ENCODE data around the gene KDM1B.
A peak's percentile ranks its signal among the peaks of the same experiment; 100 is the strongest.

KDM1B gene

DNA sequence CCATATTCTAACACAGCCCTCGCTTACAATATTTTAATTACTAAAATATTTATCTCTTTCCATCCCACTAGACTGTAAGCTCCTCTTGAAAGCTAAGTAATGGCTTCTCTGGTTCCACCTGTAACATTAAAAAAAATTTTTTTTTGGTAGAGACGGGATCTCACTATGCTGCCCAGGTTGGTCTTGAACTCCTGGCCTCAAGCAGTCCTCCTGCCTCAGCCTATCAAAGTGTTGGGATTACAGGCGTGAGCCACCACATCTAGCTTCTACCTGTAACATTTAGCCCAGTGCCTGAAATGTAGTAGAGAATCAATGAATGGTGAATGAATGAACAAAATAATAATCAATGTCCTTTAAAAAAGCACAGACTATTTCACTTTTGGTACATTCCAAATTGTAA is 80.3 kb downstream of the KDM1B start:
- no peak for DNase-seq

DNA sequence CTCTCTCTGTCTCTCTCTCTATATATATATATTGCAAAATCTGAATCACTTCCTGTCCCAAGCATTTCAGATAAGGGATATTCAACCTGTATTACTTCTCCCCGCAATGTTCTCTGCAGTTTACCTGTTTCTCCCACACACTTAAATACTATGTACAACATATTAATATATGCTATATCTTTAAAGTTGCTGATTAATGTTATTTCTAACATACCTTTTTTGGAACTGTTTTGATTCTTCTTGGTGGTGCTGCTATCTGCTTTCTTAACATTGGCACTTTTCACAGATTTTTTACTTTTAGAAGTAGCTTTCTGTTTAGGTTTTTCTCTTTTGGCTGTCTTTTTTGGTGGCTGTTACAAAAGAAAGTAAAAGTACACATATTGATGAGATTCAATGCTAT is 81.9 kb downstream of the KDM1B start:
- DNase-seq, result no peak

DNA sequence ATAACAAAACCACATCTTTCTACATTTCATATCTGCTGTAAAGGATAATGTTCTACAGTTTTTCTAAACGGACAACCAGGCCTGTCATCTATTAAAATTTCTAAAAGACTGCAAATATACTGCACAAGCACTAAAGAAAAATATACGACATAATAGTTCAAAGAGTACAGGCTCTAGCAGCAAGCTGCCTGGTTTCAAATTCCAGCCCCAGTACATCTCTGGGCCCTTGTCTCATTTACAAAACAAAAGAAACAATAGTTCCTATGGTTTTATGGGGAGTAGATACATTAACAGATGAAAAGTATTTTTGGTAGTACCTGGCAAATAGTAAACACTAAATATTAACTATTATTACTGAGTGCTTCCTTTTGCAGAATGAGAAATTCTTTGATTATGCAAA is 85.0 kb downstream of the KDM1B start:
- DNase-seq, result no peak

GRCh38 chr6:18241208-18242038 is 86.2 kb downstream of the KDM1B start:
- DNase-seq, result no peak

GRCh38 chr6:18242062-18242851 is 87.0 kb downstream of the KDM1B start:
- no peak for DNase-seq

GRCh38 chr6:18243302-18243893 is 88.2 kb downstream of the KDM1B start:
- no peak for DNase-seq

DNA sequence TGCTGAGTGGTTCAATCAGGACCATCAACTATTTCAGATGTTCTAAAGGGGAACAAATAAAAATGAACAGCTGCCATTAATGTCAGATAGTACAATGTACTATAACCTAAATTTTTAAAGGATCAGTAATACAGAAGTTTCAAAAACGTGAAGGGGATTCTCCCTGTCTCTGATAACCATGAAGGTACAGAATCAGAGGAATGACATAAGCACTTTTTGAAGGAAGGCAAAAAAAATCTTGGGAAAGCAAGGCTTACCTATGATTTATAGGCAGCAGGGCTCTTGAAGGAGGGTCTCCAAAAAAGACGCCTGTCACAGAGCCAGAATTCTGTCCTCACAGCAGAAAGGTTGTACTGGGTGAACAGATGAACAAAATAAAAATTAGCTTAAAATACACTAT is 89.0 kb downstream of the KDM1B start:
- DNase-seq, result no peak

DNA sequence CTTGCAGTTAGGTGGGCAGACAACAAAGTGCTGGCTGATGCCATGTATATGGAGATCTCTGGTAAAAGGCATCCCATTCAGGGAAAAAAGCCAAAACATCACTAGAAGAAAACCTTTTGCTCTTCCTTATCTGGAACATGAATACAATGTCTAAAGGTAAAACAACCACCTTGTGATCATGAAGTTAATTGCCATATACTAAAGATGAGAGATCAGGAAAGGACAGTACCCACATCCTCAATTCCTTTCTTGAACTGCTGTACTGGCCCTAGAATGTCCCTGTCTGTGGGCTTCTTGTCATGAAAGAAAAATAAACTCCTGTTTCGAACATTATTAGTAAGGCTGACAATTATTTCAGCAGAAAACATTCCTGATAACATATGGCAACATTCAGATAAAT is 89.9 kb downstream of the KDM1B start:
- DNase-seq, result no peak

DNA sequence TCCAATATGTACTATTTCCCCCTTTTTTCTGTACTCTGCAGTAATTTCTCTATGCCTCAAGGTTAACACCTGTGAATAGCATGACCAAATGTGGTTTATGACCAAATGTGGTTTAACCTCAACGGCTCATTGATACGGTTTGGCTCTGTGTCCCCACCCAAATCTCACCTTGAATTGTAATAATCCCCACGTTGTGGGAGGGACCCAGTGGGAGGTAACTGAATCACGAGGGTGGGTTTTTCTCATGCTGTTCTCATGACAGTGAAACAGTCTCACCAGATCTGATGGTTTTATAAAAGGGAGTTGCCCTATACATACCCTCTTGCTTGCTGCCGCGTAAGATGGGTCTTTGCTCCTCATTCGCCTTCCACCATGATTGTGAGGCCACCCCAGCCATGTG is 90.4 kb downstream of the KDM1B start:
- no peak for DNase-seq

DNA sequence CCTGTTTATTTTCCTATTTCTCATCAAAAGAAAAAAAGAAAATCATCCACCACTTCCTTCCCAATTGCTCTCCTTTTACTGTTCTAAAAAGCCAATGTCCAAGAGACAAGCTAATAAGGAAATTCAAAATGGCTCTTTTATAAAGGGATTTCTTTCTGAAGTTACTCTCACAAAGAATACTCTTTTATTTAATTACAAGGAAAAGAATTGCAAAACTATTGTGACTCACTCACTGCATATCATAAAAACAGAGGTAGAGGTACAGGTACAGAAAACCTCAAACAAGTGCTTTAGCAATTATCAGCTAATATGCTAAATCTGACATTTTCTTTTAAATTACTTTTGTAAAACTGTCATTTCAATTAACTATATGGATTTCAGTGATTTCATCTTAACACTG is 91.0 kb downstream of the KDM1B start:
- no peak for DNase-seq

- DNase-seq, result no peak
Measured at GRCh38 chr6:18247002-18247401, 91.8 kb downstream of the KDM1B start.

GRCh38 chr6:18248698-18249097 is 93.5 kb downstream of the KDM1B start:
- no peak for DNase-seq

DNA sequence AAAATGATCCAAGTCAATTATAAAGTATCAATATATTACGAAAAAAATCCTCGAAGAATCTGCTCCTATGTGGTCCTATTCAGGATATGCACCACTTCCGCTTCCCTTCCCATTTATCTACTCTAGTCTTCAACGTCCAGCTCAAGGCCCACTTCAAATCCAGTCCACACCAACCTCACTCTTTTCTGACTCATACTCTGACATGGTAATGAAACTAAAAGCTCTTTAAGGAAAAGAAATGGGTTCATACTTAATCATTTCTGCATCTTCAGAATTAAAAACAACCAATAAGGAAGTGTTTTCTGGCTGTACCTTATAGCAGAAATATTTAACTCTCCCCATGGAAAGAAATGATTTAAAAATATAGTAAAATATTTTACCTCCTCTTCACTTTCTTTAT is 94.0 kb downstream of the KDM1B start:
- DNase-seq, result no peak

DNA sequence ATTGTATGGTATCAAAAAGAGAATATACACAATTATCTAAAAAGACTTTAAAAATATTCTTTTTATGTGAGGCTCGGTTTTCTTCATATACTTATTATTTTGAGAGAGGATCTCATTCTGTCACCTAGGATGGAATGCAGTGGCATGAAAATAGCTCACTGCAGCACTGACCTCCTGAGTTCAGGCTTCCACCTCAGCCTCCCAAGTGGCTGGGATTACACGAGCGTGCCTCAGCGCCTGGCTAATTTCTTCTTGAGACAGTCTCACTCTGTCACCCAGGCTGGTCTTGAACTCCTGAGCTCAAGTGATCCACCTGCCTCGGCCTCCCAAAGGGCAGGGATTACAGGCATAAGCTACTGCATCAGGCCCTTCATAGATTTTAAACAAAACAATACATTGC is 98.4 kb downstream of the KDM1B start:
- DNase-seq, result no peak

- DNase-seq, result no peak
Measured at GRCh38 chr6:18254793-18255192, 99.6 kb downstream of the KDM1B start.

DNA sequence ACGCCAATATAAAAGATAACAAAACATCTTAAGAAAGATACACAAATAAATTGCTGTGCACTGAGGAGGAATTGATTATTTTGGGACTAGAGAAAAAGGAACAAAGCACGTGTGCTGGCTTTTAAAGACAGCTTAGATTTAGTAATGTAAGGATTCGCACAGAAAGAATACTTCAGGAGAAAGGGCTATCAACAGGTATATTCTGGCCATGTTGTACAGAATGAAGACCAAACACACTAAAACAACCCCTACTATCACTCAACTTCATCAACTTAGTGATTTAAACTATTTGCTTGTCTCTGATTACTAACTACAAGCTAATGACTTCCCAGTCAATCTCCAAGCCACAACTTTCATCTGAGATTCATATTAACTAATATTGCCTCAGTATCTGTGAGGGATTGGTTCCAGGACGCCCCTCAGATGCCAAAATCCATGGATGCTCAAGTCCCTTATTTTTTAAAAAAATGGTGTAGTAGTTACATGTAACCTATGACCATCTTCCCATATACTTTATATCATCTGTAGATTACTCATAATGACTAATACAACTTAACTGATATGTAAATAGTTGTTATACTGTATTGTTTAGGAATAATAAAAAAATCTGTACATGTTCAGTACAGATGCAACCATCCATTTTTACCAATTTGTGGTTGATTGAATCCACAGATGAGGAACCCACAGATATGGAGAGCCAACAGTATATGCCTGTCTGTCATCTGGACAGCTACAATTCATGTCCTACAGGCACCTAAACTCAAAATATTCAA is 104.6 kb downstream of the KDM1B start:
- no peak for DNase-seq

DNA sequence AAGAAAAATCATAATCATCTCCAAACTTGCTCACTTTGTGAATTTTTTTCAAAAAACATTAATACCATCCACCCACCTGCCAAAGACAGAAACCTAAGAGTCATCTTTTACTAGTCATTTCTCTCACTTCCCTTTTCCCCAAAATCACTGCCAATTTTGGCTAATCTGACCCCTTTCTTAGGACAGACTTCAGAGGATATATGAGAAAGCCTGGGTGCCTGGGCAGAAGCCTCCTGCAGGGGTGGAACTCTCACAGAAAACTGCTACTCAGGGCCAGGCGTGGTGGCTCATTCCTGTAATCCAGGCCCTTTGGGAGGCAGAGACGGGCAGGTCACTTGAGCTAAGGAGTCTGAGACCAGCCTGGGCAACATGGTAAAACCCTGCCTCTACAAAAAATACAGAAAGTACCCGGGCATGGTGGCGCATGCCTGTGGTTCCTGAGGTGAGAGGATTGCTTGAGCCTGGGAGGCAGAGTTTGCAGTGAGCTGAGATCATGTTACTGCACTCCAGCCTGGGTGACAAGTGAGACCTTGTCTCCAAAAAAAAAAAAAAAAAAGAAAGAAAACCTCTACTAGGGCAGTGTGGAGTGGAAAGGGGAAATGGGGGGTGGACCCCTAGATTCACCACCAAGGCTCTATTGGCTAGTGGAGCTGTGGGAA is 105.4 kb downstream of the KDM1B start:
- DNase-seq, result peak; percentile 30

- DNase-seq, result peak; percentile 94
Measured at GRCh38 chr6:18261877-18262276, 106.7 kb downstream of the KDM1B start.

GRCh38 chr6:18262702-18263417 is 107.6 kb downstream of the KDM1B start:
- DNase-seq, result peak; percentile 61

DNA sequence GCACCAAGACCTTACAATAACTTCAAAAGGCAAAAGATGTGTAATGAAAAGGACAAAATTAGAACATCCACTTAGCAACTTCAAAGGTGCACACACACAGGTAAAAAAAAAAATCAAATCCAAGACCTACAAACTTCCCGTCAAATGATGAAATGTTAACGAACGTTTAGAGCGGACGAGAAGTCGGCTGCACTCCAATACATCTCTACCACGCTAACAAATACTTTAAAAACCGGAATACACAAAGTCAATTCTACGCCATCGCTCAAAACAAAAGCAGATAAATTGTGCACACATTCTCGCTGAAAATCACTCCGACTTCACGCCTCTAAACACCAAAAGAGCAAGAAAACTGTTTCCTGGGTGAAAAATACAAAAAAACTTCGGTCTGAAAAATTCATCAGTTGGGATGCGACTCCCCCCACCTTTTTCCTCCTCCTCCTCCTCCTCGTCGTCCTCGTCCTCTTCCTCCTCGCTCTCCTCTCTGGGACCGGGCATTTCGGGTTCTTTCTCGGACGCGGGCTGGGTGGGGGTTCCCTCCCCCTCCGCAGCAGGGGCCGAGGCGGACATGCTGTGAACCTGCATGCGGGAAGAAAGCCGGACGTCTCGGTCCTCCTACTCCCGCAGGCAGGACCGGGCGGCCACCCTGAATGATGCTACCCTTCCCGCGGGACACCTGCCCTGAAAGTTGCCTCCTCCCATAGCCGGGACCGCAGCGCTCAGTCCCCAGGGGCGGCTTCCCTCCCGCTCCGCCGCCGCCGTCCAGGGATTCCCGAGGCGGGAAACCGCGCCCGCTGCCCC is 108.4 kb downstream of the KDM1B start:
- DNase-seq, result peak; percentile 63
